Measurements from ENCODE around the gene CD1D. TPM values are rescaled to one million over a fixed set of nuclear protein-coding genes. Genes with fewer than 3 reads are reported as not detected.
A peak's percentile ranks its signal among the peaks of the same experiment; 100 is the strongest.

Gene CD1D
- total and polyA plus RNA-seq, 3 donors from 2014 or later, result 2.5 to 6.6 (median 3.1) TPM

- no peaks in the 10 kb centered on the region for H3K9me3 ChIP-seq
- H3K27me3 ChIP-seq, result no peaks in the 10 kb centered on the region
- no peaks in the 10 kb centered on the region for H3K36me3 ChIP-seq (ENCODE audit: low read depth, missing control alignments)
- DNase-seq, result peak; percentile 28
- H3K4me3 ChIP-seq, result peak overlapping the region; percentile 39 to 50
- intact Hi-C loops (cut with DNase I; ENCODE audit: low total_unique reads), result no loop called here
- TF ChIP-seq, protein P1, sequence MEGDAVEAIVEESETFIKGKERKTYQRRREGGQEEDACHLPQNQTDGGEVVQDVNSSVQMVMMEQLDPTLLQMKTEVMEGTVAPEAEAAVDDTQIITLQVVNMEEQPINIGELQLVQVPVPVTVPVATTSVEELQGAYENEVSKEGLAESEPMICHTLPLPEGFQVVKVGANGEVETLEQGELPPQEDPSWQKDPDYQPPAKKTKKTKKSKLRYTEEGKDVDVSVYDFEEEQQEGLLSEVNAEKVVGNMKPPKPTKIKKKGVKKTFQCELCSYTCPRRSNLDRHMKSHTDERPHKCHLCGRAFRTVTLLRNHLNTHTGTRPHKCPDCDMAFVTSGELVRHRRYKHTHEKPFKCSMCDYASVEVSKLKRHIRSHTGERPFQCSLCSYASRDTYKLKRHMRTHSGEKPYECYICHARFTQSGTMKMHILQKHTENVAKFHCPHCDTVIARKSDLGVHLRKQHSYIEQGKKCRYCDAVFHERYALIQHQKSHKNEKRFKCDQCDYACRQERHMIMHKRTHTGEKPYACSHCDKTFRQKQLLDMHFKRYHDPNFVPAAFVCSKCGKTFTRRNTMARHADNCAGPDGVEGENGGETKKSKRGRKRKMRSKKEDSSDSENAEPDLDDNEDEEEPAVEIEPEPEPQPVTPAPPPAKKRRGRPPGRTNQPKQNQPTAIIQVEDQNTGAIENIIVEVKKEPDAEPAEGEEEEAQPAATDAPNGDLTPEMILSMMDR (IDR thresholded peaks at IDR 0.05), result no peak
- TF ChIP-seq POLR2A (IDR thresholded peaks at IDR 0.05), result no peak
- H3K27ac ChIP-seq, result peak overlapping the region; percentile 55 to 60
- WGBS, 2 donors, result 12 to 27% methylated on average over 8 of the region's 8 CpGs
- H3K4me1 ChIP-seq, result peaks cover 17% of the 10 kb centered on the region
Measured at GRCh38 chr1:158149175-158149574, 31.5 kb upstream of the CD1D start.

DNA sequence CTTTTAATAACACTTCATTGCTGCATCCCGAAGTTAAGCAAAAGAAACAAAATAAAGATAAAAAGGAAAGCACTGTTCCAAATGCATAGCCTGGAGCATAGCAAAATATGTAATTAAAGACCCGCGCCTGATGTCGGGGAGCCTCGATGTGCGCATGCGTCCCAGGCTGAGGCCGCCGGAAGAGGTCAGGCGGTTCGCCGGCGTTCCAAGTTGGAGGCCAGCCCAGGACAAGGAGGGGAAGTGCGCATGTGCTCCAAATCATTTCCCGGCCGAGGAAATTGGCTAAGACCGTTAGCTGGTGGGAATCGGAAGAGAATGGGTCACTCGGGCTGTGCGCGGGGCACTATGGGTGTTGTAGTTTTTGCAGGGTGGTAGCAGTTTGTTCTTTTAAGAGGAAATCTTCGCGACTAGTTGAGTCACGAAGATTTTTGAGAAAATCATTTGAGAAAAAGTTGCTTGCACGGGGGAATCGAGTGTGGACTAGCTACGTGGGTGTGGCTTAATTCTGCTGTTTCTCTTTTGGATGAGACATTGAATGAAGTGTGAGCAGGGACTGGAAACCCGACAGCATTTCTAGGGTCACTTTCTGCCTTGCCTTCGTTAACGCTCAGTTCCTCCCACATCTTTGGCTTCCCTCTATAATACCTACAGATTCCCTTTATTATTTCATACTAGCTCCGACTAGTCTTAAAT lies 31.0 kb upstream of the CD1D start:
- TF ChIP-seq POLR2A (IDR thresholded peaks at IDR 0.05), result no peak
- TF ChIP-seq, protein P1 (IDR thresholded peaks at IDR 0.05), result no peak
- DNase-seq, result peak; percentile 96
- Histone ChIP-seq H3K36me3 (ENCODE audit: low read depth, missing control alignments) (no peaks in the 10 kb centered on the region), H3K4me1 (peaks cover 17% of the 10 kb centered on the region), H3K27me3 (no peaks in the 10 kb centered on the region), H3K27ac (peak overlapping the region; percentile 55 to 60), H3K9me3 (no peaks in the 10 kb centered on the region), H3K4me3 (peak overlapping the region; percentile 39 to 50)
- intact Hi-C loops (cut with DNase I; ENCODE audit: low total_unique reads), result no loop called here
- WGBS, 2 donors, result 4 to 11% methylated on average over 31 of the region's 31 CpGs

- peaks cover 12% of the 10 kb centered on the region for H3K4me1 ChIP-seq
- no peaks in the 10 kb centered on the region for H3K9me3 ChIP-seq
- no peak for DNase-seq
- no peaks in the 10 kb centered on the region for H3K27me3 ChIP-seq
- H3K4me3 ChIP-seq, result no peak overlapping the region
- intact Hi-C loops (cut with DNase I; ENCODE audit: low total_unique reads), result no loop called here
- TF ChIP-seq, protein P1 (IDR thresholded peaks at IDR 0.05), result no peak
- no peak for TF ChIP-seq POLR2A (IDR thresholded peaks at IDR 0.05)
- no peak overlapping the region for H3K27ac ChIP-seq
- no peaks in the 10 kb centered on the region for H3K36me3 ChIP-seq (ENCODE audit: low read depth, missing control alignments)
- 40 to 68% methylated on average over 1 of the region's 1 CpG for WGBS, 2 donors
Measured at GRCh38 chr1:158150523-158150922, 30.2 kb upstream of the CD1D start.

GRCh38 chr1:158153179-158153578 lies 27.5 kb upstream of the CD1D start:
- Histone ChIP-seq H3K27ac (no peak overlapping the region), H3K4me3 (no peak overlapping the region), H3K27me3 (no peaks in the 10 kb centered on the region), H3K9me3 (no peaks in the 10 kb centered on the region), H3K4me1 (peaks cover 8% of the 10 kb centered on the region), H3K36me3 (ENCODE audit: low read depth, missing control alignments) (no peaks in the 10 kb centered on the region)
- intact Hi-C loops (cut with DNase I; ENCODE audit: low total_unique reads), result no loop called here
- DNase-seq, result no peak
- WGBS, 2 donors, result 85 to 94% methylated on average over 1 of the region's 1 CpG
- TF ChIP-seq, protein P1 (IDR thresholded peaks at IDR 0.05), result no peak
- TF ChIP-seq POLR2A (IDR thresholded peaks at IDR 0.05), result no peak
